K562 (cell line): ENCODE data around the gene SRF. TPM values are rescaled to one million over a fixed set of nuclear protein-coding genes. Genes with fewer than 3 reads are reported as not detected.

ENCODE experiments used
- ATAC-seq: fragments of 200-7000 bp; cut with Tn5 transposase; 3 replicates; pipeline ENCODE4 v1.9.1; 2020; ENCODE audit warnings: moderate library complexity
- BruUV-seq: library from RNA; stranded (reverse); fragments of 400-500 nt; replicated peaks from 2 replicates; lab custom pipeline; 2021; lab: Mats Ljungman, UMichigan
- CTCF ChIA-PET: fragments of 300-600 bp; formaldehyde crosslinking; extraction: SDS; loops from one replicate; lab custom pipeline; 2021; ENCODE audit warnings: low intra/inter-chr PET ratio; lab: Yijun Ruan, JAX
- POLR2A ChIA-PET: fragments of 300-600, 350-650 bp; sonication (Branson Sonifier 250); formaldehyde crosslinking; extraction: SDS; loops from one replicate; lab custom pipeline; 2021; ENCODE audit warnings: antibody characterized with exemption, inconsistent platforms; lab: Yijun Ruan, JAX
- DNase-seq, 4 experiments: peaks; one replicate each; pipeline versions ENCODE4 v3.0.0 to v3.0.0-alpha.2; 2011 to 2018; ENCODE audit warnings: low spot score in 3 of 4, mixed read lengths in 3 of 4; ENCODE audit errors: extremely low read depth in 1 of 4
- FAIRE-seq: peaks from 2 replicates; lab custom pipeline; 2011; peaks lifted over from hg19 to GRCh38; lab: Jason Lieb, UNC
- H2AFZ ChIP-seq: 2 replicates; pipeline ENCODE4 v1.6.0; 2011; ENCODE audit warnings: low read depth, low read length, control low read depth, inconsistent platforms
- H3K27ac ChIP-seq: fragments of 200-600 bp; 3 replicates; pipeline ENCODE4 v1.8.0; 2011; ENCODE audit warnings: low read depth, mild to moderate bottlenecking, control low read depth, inconsistent platforms, low read length, moderate library complexity, mixed read lengths; ENCODE audit errors: extremely low read depth
- H3K27me3 ChIP-seq, 2 experiments: fragments of 300-600 bp in 1 of 2; 2 replicates in 1 of 2; 3 replicates in 1 of 2; pipeline versions ENCODE4 v1.6.0 to v1.8.0; 2011; ENCODE audit warnings: inconsistent platforms in 2 of 2, low read length in 2 of 2, mild to moderate bottlenecking in 1 of 2, mixed read lengths in 1 of 2, moderate library complexity in 1 of 2; ENCODE audit not compliant: control insufficient read depth in 2 of 2, insufficient read depth in 2 of 2
- H3K36me3 ChIP-seq: fragments of 300-600 bp; 3 replicates; pipeline ENCODE4 v1.8.0; 2011; ENCODE audit warnings: mild to moderate bottlenecking, low read length, inconsistent platforms; ENCODE audit not compliant: control insufficient read depth, insufficient read depth
- H3K4me1 ChIP-seq, 2 experiments: fragments of 200-600 bp in 1 of 2; replicated peaks in 1 of 2; 2 replicates in 1 of 2; 3 replicates in 1 of 2; pipeline versions ENCODE4 v1.5.1 to v1.8.0; 2011; ENCODE audit warnings: inconsistent platforms in 2 of 2, low read length in 2 of 2, mild to moderate bottlenecking in 1 of 2, mixed read lengths in 1 of 2, moderate library complexity in 1 of 2; ENCODE audit not compliant: control insufficient read depth in 2 of 2, insufficient read depth in 2 of 2
- H3K4me2 ChIP-seq: 2 replicates; pipeline ENCODE4 v1.6.1; 2011; ENCODE audit warnings: low read length, control low read depth, inconsistent platforms, mixed read lengths; ENCODE audit not compliant: insufficient read depth
- H3K4me3 ChIP-seq: fragments of 200-600 bp; sonication (generic), shearing (Covaris generic); 2 replicates; pipeline ENCODE4 v1.5.1; 2016; ENCODE audit warnings: control low read depth, inconsistent platforms
- H3K79me2 ChIP-seq: fragments of 200-600 bp; 3 replicates; pipeline ENCODE4 v1.8.0; 2011; ENCODE audit warnings: low read length, inconsistent platforms; ENCODE audit not compliant: control insufficient read depth, insufficient read depth
- H3K9ac ChIP-seq, 2 experiments: 2 replicates each; pipeline versions ENCODE4 v1.6.0 to v1.6.1; 2011; ENCODE audit warnings: low read depth in 2 of 2, low read length in 2 of 2, control low read depth in 1 of 2, inconsistent platforms in 1 of 2, mild to moderate bottlenecking in 1 of 2, mixed read lengths in 1 of 2; ENCODE audit not compliant: insufficient read depth in 1 of 2
- H3K9me1 ChIP-seq: one replicate; pipeline ENCODE4 v1.6.0; 2011; ENCODE audit warnings: inconsistent platforms, mild to moderate bottlenecking, low read length, moderate library complexity; ENCODE audit not compliant: control insufficient read depth, insufficient read depth
- H3K9me3 ChIP-seq: replicated peaks from 2 replicates; pipeline ENCODE4 v1.5.1; 2011; ENCODE audit warnings: low read depth, low read length, inconsistent platforms; ENCODE audit not compliant: control insufficient read depth, insufficient read depth
- H4K20me1 ChIP-seq: replicated peaks from 2 replicates; pipeline ENCODE4 v1.6.1; 2011; ENCODE audit warnings: low read length, inconsistent platforms, mixed read lengths; ENCODE audit not compliant: control insufficient read depth, insufficient read depth
- ARHGAP35 ChIP-seq: fragments of 450-650 bp; IDR thresholded peaks from 2 replicates; pipeline ENCODE4 v1.6.1; 2018; ENCODE audit not compliant: partially characterized antibody
- ATF1 ChIP-seq, 2 experiments: fragments of 450-650 bp in 1 of 2; IDR thresholded peaks; 2 replicates each; pipeline ENCODE4 v1.6.1; 2016; ENCODE audit warnings: missing compliant biosample characterization in 1 of 2, missing genetic modification characterization in 1 of 2
- BRD9 ChIP-seq: fragments of 450-650 bp; IDR thresholded peaks from 2 replicates; pipeline ENCODE4 v1.6.1; 2018; ENCODE audit warnings: low read depth; ENCODE audit not compliant: partially characterized antibody
- CREB1 ChIP-seq, 2 experiments: sonication (generic) in 1 of 2; formaldehyde crosslinking in 1 of 2; IDR thresholded peaks; 2 replicates each; pipeline versions ENCODE4 v1.6.1 to v1.8.0; 2012 to 2022; ENCODE audit warnings: inconsistent platforms in 1 of 2, mild to moderate bottlenecking in 1 of 2, missing genetic modification reagents in 1 of 2, moderate library complexity in 1 of 2
- FOXA1 ChIP-seq: fragments of 450-650 bp; IDR thresholded peaks from 2 replicates; pipeline ENCODE4 v1.6.1; 2016; ENCODE audit warnings: mild to moderate bottlenecking, borderline replicate concordance
- FOXO4 ChIP-seq: fragments of 450-650 bp; formaldehyde crosslinking; IDR thresholded peaks from 2 replicates; pipeline ENCODE4 v1.4.0; 2020; ENCODE audit warnings: mild to moderate bottlenecking, moderate library complexity
- HDAC8 ChIP-seq: fragments of 450-650 bp; IDR thresholded peaks from 2 replicates; pipeline ENCODE4 v1.6.1; 2016; ENCODE audit warnings: mild to moderate bottlenecking, missing genetic modification characterization, moderate library complexity, missing compliant biosample characterization
- HNRNPK ChIP-seq: fragments of 200-400 bp; formaldehyde crosslinking; IDR thresholded peaks from one replicate; pipeline ENCODE4 v1.6.1; 2018; ENCODE audit warnings: mild to moderate bottlenecking, low read depth, low read length; ENCODE audit not compliant: poor library complexity, severe bottlenecking
- ILF3 ChIP-seq: fragments of 450-650 bp; IDR thresholded peaks from 2 replicates; pipeline ENCODE4 v1.6.1; 2018; ENCODE audit warnings: antibody characterized with exemption, mild to moderate bottlenecking, moderate library complexity, borderline replicate concordance
- KLF6 ChIP-seq: fragments of 250-450 bp; sonication (Bioruptor Pico); IDR thresholded peaks from 2 replicates; pipeline ENCODE4 v1.4.0; 2020; ENCODE audit warnings: mild to moderate bottlenecking, moderate library complexity, borderline replicate concordance
- MAFF ChIP-seq: IDR thresholded peaks from 2 replicates; pipeline ENCODE4 v1.6.1; 2012; ENCODE audit warnings: low read length, improper control_type of control experiment
- MAFG ChIP-seq: fragments of 450-650 bp; conservative IDR thresholded peaks from 2 replicates; pipeline ENCODE4 v1.6.1; 2016; ENCODE audit warnings: missing genetic modification characterization, missing compliant biosample characterization
- NR2F6 ChIP-seq: fragments of 450-650 bp; formaldehyde crosslinking; IDR thresholded peaks from 2 replicates; pipeline ENCODE4 v1.4.0; 2020; ENCODE audit warnings: mild to moderate bottlenecking
- PURB ChIP-seq: sonication (generic); formaldehyde crosslinking; IDR thresholded peaks from 2 replicates; pipeline ENCODE4 v1.9.0; 2021; ENCODE audit warnings: low read depth, mild to moderate bottlenecking, missing genetic modification reagents
- SP2 ChIP-seq: IDR thresholded peaks from 2 replicates; pipeline ENCODE4 v1.6.1; 2011; ENCODE audit warnings: mild to moderate bottlenecking, low read depth, low read length, moderate library complexity; ENCODE audit not compliant: poor library complexity, severe bottlenecking; ENCODE audit errors: extremely low read depth
- ZNF133 ChIP-seq: fragments of 250-450 bp; sonication (Bioruptor Pico); IDR thresholded peaks from 2 replicates; pipeline ENCODE4 v1.4.0; 2020; ENCODE audit warnings: mild to moderate bottlenecking
- ZNF197 ChIP-seq: fragments of 200-800 bp; sonication (Bioruptor generic); IDR thresholded peaks from 2 replicates; pipeline ENCODE4 v1.6.1; 2016; ENCODE audit warnings: low read depth, missing genetic modification characterization, missing compliant biosample characterization
- ZNF224 ChIP-seq: sonication (generic); formaldehyde crosslinking; IDR thresholded peaks from 2 replicates; pipeline ENCODE4 v1.8.0; 2022; ENCODE audit warnings: mild to moderate bottlenecking, missing genetic modification reagents
- ZNF316 ChIP-seq: fragments of 450-650 bp; IDR thresholded peaks from 2 replicates; pipeline ENCODE4 v1.6.1; 2016
- ZNF41 ChIP-seq: fragments of 250-450 bp; sonication (Bioruptor Pico); conservative IDR thresholded peaks from 2 replicates; pipeline ENCODE4 v1.4.0; 2020; ENCODE audit warnings: mild to moderate bottlenecking
- ZNF551 ChIP-seq: fragments of 250-450 bp; sonication (Bioruptor Pico); IDR thresholded peaks from 2 replicates; pipeline ENCODE4 v1.5.0; 2021; ENCODE audit warnings: mild to moderate bottlenecking, moderate library complexity
- ZNF655 ChIP-seq: fragments of 250-450 bp; sonication (Bioruptor Pico); IDR thresholded peaks from 2 replicates; pipeline ENCODE4 v1.5.0; 2021
- WGBS: fragments of 100-300 bp; shearing (Covaris generic); methylation state at CpG from one replicate; pipeline ENCODE4 v1.1.6; 2016; ENCODE audit warnings: low coverage, mixed read lengths; ENCODE audit not compliant: insufficient coverage; ENCODE audit errors: missing lambda C conversion rate; 5-methylcytosine and 5-hydroxymethylcytosine counted together
- in situ Hi-C: fragments of 300-500 bp; cut with MboI; formaldehyde crosslinking; loops from 4 replicates; pipeline ENCODE4 v1.15.0; 2018; ENCODE audit warnings: inconsistent platforms, mixed read lengths
- intact Hi-C: fragments of 100-400 bp; cut with micrococcal nuclease; formaldehyde crosslinking; loops from 2 replicates; pipeline ENCODE4 v1.14.2; 2022
- polyA plus RNA-seq, 8 experiments: library from polyadenylated mRNA; depleted of rRNA in 4 of 8; stranded (reverse) in 5 of 8; unstranded in 3 of 8; fragments of >200 nt; fragmentation: Nextera tagmentation in 2 of 8; fragmentation: Illumina TruSeq in 1 of 8; extraction: Ambion mirVana in 2 of 8; extraction: Trizol in 1 of 8; gene quantifications; 2 replicates each; pipeline versions ENCODE4 v1.2.1 to v1.2.3, GENCODE V29; 2011 to 2014; ENCODE audit warnings: inconsistent platforms in 1 of 8, missing spikeins in 1 of 8
- total RNA-seq, 7 experiments: library from RNA; depleted of rRNA in 6 of 7; stranded (reverse); fragments of >200 nt in 6 of 7; fragmentation: Illumina TruSeq in 2 of 7; extraction: Trizol in 2 of 7; gene quantifications; 2 replicates each; pipeline versions ENCODE4 v1.2.1 to v1.2.3, GENCODE V29; 2011 to 2021; ENCODE audit warnings: low replicate concordance in 1 of 7

SRF gene
- total and polyA plus RNA-seq, 9 of the 15 experiments (the other 6 are each of a cell fraction or from before 2014, with no cell fraction given) = 2.5 to 37.0 (median 24.6) TPM

GRCh38 chr6:43207286-43207685, 36.2 kb downstream of the SRF start:
- ChIA-PET CTCF (no interaction called here), POLR2A (no interaction called here)
- Histone ChIP-seq H3K79me2 (no peaks in the 10 kb centered on the region), H3K36me3 (no peaks in the 10 kb centered on the region), H3K4me3 (no peak overlapping the region), H3K27ac (no peak overlapping the region), H3K9me1 (no peaks in the 10 kb centered on the region), H3K9ac (no peak overlapping the region), H3K9me3 (no peaks in the 10 kb centered on the region), H3K4me1 (peaks cover 0 to 3% of the 10 kb centered on the region in 2 experiments; a peak in 1 of 5 replicates), H3K4me2 (no peak overlapping the region), H2AFZ (no peak overlapping the region), H4K20me1 (no peaks in the 10 kb centered on the region; the same call in 1 of the 2 replicates), H3K27me3 (no peaks in the 10 kb centered on the region)
- intact Hi-C loops (no loop called here), in situ Hi-C loops (no loop called here)
- no peak for ATAC-seq
- no TSS peak for BruUV-seq
- no peak for FAIRE-seq
- DNase-seq = no peak
- 68% methylated on average over 2 of the region's 2 CpGs for WGBS
- no peak for TF ChIP-seq ZNF197 (CRISPR knock-in tag)
- TF ChIP-seq CREB1 (IDR thresholded peaks at IDR 0.05) = no peak
- no peak for TF ChIP-seq CREB1 (CRISPR knock-in tag; IDR thresholded peaks at IDR 0.05)
- no peak for TF ChIP-seq ARHGAP35
- TF ChIP-seq ZNF655 = no peak
- TF ChIP-seq MAFF = peak; percentile 87
- no peak for TF ChIP-seq HDAC8 (tag)
- no peak for TF ChIP-seq ATF1 (CRISPR knock-in tag; IDR thresholded peaks at IDR 0.05)
- no peak for TF ChIP-seq ATF1 (tag; IDR thresholded peaks at IDR 0.05)
- TF ChIP-seq PURB = no peak
- TF ChIP-seq ZNF316 = peak; percentile 97
- TF ChIP-seq FOXA1 = 0 out of 2 replicates have a peak, but pooled peaks have one; percentile 9
- TF ChIP-seq BRD9 = no peak
- TF ChIP-seq ZNF41 = no peak
- TF ChIP-seq ILF3 = no peak
- TF ChIP-seq NR2F6 (CRISPR knock-in tag) = no peak
- no peak for TF ChIP-seq ZNF551 (CRISPR knock-in tag)
- TF ChIP-seq MAFG (tag) = peak; percentile 93
- no peak for TF ChIP-seq ZNF133
- TF ChIP-seq HNRNPK = no peak
- no peak for TF ChIP-seq SP2
- TF ChIP-seq KLF6 (CRISPR knock-in tag) = no peak
- TF ChIP-seq ZNF224 (CRISPR knock-in tag) = no peak
- no peak for TF ChIP-seq FOXO4
